Nephron (organoid): ENCODE data around the gene GPR15LG.
"Not testable (repeated sequence)": the region's sequence is repeated elsewhere in the genome, so short reads cannot be mapped to it uniquely, and the experiment has no call there.

Experiments
- H3K27ac Mint-ChIP-seq, 3 experiments: 2 replicates each; pipeline ENCODE4 v1.8.0; 2020; ENCODE audit warnings: mixed read lengths in 3 of 3, mild to moderate bottlenecking in 2 of 3, moderate library complexity in 1 of 3
- H3K27me3 Mint-ChIP-seq: 2 replicates; pipeline ENCODE4 v1.8.0; 2021; ENCODE audit warnings: low read depth, mild to moderate bottlenecking, moderate library complexity, mixed read lengths
- H3K36me3 Mint-ChIP-seq: 2 replicates; pipeline ENCODE4 v1.8.0; 2020; ENCODE audit warnings: low read depth, mixed read lengths
- H3K4me1 Mint-ChIP-seq: 2 replicates; pipeline ENCODE4 v1.8.0; 2020; ENCODE audit warnings: mixed read lengths
- H3K4me3 Mint-ChIP-seq, 3 experiments: 2 replicates each; pipeline ENCODE4 v1.8.0; 2020; ENCODE audit warnings: mild to moderate bottlenecking in 3 of 3, mixed read lengths in 3 of 3, moderate library complexity in 2 of 3
- H3K9me3 Mint-ChIP-seq: 2 replicates; pipeline ENCODE4 v1.8.0; 2020; ENCODE audit warnings: mixed read lengths
- CTCF ChIP-seq, 3 experiments: fragments of 200-600 bp; sonication (generic); IDR thresholded peaks; one replicate each; pipeline ENCODE4 v1.5.0; 2021; ENCODE audit warnings: antibody characterized with exemption in 3 of 3; ENCODE audit not compliant: unreplicated experiment in 3 of 3

Gene GPR15LG

GRCh38 chr10:84178160-84178609 lies 4.6 kb downstream of the GPR15LG start:
- no peaks in the 10 kb centered on the region for H3K9me3 Mint-ChIP-seq
- no peaks in the 10 kb centered on the region for H3K4me1 Mint-ChIP-seq
- H3K27me3 Mint-ChIP-seq: no peaks in the 10 kb centered on the region
- H3K27ac Mint-ChIP-seq: no peak overlapping the region
- no peak for TF ChIP-seq CTCF (IDR thresholded peaks at IDR 0.05; ENCODE audit: unreplicated experiment in 3 of 3)
- H3K4me3 Mint-ChIP-seq: no peak overlapping the region
- no peaks in the 10 kb centered on the region for H3K36me3 Mint-ChIP-seq

- H3K36me3 Mint-ChIP-seq: no peaks in the 10 kb centered on the region
- TF ChIP-seq CTCF (IDR thresholded peaks at IDR 0.05; ENCODE audit: unreplicated experiment in 3 of 3): no peak
- H3K27me3 Mint-ChIP-seq: no peaks in the 10 kb centered on the region
- no peaks in the 10 kb centered on the region for H3K9me3 Mint-ChIP-seq
- H3K4me3 Mint-ChIP-seq: no peak overlapping the region
- H3K4me1 Mint-ChIP-seq: no peaks in the 10 kb centered on the region
- H3K27ac Mint-ChIP-seq: no peak overlapping the region
Observed at GRCh38 chr10:84179059-84179710, 5.6 kb downstream of the GPR15LG start.

GRCh38 chr10:84180386-84180785 lies 6.8 kb downstream of the GPR15LG start:
- not testable (repeated sequence) for H3K36me3 Mint-ChIP-seq, H3K4me3 Mint-ChIP-seq, H3K9me3 Mint-ChIP-seq, H3K27ac Mint-ChIP-seq, H3K27me3 Mint-ChIP-seq, H3K4me1 Mint-ChIP-seq

GRCh38 chr10:84181631-84182030 lies 8.0 kb downstream of the GPR15LG start:
- Mint-ChIP-seq H3K4me1 (no peaks in the 10 kb centered on the region), H3K36me3 (no peaks in the 10 kb centered on the region), H3K9me3 (no peaks in the 10 kb centered on the region), H3K27ac (no peak overlapping the region), H3K4me3 (no peak overlapping the region), H3K27me3 (no peaks in the 10 kb centered on the region)
- no peak for TF ChIP-seq CTCF (IDR thresholded peaks at IDR 0.05; ENCODE audit: unreplicated experiment in 3 of 3)

GRCh38 chr10:84184517-84184916 lies 10.9 kb downstream of the GPR15LG start:
- Mint-ChIP-seq H3K27me3 (no peaks in the 10 kb centered on the region), H3K9me3 (no peaks in the 10 kb centered on the region), H3K4me3 (no peak overlapping the region), H3K4me1 (no peaks in the 10 kb centered on the region), H3K27ac (no peak overlapping the region), H3K36me3 (no peaks in the 10 kb centered on the region)
- no peak for TF ChIP-seq CTCF (IDR thresholded peaks at IDR 0.05; ENCODE audit: unreplicated experiment in 3 of 3)

- no peaks in the 10 kb centered on the region for H3K36me3 Mint-ChIP-seq
- no peaks in the 10 kb centered on the region for H3K9me3 Mint-ChIP-seq
- no peak overlapping the region for H3K27ac Mint-ChIP-seq
- H3K4me3 Mint-ChIP-seq: no peak overlapping the region
- no peaks in the 10 kb centered on the region for H3K4me1 Mint-ChIP-seq
- H3K27me3 Mint-ChIP-seq: peaks cover 6% of the 10 kb centered on the region
- no peak for TF ChIP-seq CTCF (IDR thresholded peaks at IDR 0.05; ENCODE audit: unreplicated experiment in 3 of 3)
Observed at GRCh38 chr10:84185526-84186175, 12.1 kb downstream of the GPR15LG start.
